TTC549 (cell line): ENCODE results near the gene ULK4.
"Not testable (repeated sequence)": the region's sequence is repeated elsewhere in the genome, so short reads cannot be mapped to it uniquely, and the experiment has no call there.

ENCODE experiments used
- FAIRE-seq: peaks from 2 replicates; lab custom pipeline; 2012; peaks lifted over from hg19 to GRCh38; lab: Jason Lieb, UNC

The ULK4 gene

GRCh38 chr3:41956574-41956973, 5.3 kb downstream of the ULK4 start:
- FAIRE-seq = no peak

- FAIRE-seq = no peak
Observed at GRCh38 chr3:41955192-41955591, 6.7 kb downstream of the ULK4 start.

DNA sequence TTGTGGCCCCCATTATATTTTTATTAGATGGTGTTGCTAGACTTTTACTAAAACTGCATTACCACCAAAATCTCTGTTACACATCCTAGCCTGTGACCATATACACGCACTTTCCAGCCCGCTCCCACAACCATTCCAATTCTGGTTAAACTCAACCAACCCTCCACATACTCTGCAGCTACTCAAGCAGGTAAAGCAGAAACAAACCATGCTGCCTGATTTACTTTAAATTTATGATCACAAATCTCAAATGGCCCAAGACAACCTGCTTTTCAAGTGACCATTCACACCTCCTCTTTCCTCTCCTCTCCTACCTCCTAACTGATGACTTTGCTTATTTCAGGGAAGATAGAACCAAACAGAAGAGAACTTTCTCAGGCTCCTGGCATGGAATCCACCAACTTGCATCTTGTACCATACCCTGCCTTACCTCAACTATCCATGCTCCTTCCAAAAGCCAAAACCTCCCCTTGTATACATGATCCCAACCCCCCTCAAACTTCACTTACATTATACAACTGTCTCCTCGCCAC, 18.5 kb downstream of the ULK4 start:
- FAIRE-seq = no peak

GRCh38 chr3:41940393-41940792, 21.5 kb downstream of the ULK4 start:
- no peak for FAIRE-seq

DNA sequence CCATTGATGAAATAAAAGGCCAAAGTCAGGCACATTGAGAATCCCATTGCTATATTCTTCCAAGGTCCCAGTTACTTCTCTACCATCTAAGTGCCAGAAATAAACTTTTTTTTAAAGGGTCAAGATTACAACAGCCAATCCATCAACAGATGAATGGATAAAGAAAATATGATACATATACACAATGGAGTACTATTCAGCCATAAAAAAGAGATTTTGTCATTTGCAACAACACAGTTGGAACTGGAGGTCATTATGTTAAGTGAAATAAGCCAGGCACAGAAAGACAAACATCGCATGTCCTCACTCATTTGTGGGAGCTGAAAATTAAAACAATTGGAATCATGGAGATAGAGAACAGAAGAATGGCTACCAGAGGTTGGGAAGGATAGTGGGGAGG, 25.5 kb downstream of the ULK4 start:
- no peak for FAIRE-seq

- no peak for FAIRE-seq
Observed at GRCh38 chr3:41933154-41933676, 28.7 kb downstream of the ULK4 start.

DNA sequence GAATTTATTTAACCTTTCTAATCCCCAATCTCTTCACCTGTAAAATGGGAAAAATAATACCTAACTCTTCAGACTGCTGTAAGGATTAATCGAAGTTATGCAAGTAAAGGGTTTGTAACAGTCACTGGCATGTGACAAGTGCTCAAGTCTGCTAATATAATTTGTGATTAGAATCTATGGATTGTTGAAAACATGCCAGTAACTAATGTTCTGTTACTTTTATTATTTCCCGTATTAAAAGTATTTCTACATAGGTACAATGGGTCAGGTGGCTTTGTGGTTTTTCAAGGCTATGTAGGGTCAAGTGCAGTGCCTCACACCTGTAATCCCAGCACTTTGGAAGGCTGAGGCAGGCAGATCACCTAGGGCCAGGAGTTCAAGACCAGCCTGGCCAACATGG, 29.4 kb downstream of the ULK4 start:
- FAIRE-seq = no peak

DNA sequence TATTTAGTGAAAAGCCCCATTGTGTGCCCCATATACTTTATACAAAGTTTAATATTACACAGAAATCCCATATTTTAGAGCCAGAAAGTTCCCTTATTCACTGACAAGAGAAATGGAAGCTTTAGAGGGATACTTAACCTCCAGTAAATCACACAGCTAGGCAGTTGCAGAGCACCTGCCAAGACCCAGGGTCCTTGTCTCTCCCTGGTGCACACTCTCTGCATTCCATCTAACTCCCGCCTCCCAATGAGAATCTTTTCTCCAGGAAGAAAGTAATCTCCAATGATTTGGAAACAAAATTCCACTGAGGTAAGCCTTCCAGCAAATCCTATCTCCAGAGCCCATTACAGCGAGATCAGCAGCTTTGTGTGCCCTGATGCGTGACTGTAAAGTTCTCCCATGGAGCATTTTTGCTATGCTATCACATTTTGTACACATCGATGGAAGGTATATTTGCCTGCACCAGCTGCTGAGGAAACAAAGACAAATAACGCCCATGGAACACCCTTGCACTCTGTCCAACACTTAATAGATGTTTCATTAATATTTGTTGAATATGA, 41.4 kb downstream of the ULK4 start:
- no peak for FAIRE-seq

- no peak for FAIRE-seq
Observed at GRCh38 chr3:41915353-41915752, 46.5 kb downstream of the ULK4 start.

- no peak for FAIRE-seq
Observed at GRCh38 chr3:41912280-41912679, 49.6 kb downstream of the ULK4 start.

- no peak for FAIRE-seq
Observed at GRCh38 chr3:41907330-41908073, 54.4 kb downstream of the ULK4 start.

DNA sequence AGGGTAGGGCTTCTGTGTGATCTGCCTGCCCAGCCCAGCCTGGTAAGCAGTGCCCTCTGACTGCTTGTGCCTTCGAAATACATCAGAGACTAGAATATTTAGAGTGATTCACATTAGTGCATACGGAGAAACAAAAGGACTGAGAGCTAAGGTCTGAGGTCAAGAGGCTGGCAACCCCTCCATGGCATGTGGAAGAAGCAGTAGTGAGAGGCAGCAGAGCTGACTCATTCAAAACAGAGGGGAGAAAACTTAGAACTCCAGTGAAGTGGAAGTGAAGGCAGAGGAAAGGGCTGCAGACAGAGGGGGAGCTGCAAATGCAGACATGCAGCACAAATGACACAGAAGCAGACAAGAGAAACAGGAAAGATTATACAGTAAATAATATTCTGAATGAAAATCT, 61.6 kb downstream of the ULK4 start:
- no peak for FAIRE-seq

DNA sequence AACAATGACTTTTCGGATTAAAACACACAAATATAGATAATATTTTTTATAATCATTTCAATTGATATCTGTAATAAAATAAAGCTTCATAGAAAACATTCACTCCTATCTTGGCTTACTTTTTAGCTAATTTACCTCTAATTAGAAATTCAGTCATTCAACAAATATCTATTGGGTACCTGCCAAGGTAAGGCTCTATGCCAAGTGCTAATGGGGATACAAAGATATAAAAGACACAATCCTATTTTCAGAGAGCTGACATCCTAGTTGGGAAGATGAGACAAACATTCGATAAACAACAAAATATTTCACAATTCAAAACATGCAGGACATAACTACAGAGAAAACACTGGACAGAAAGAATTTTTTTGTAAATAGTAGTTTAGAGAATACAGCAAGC, 63.3 kb downstream of the ULK4 start:
- FAIRE-seq = no peak

DNA sequence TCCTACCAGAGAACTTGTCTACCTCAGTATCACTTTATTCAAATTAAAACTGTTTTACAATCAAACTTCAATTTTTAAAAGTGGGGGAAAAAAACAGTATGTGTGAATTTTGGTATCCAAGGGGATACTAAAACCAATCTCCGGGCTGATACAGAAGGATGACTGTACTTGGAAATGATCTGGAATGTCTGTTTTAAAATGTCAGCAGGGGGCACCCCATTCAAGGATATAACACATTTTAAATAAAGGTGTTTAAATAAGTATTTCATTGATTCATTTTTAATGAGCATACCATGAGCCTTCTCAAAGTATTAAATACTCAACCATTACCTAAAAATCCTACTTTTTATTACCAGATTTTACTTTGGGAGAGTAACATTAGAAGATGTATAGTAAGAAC, 67.9 kb downstream of the ULK4 start:
- peak; percentile 81 for FAIRE-seq

DNA sequence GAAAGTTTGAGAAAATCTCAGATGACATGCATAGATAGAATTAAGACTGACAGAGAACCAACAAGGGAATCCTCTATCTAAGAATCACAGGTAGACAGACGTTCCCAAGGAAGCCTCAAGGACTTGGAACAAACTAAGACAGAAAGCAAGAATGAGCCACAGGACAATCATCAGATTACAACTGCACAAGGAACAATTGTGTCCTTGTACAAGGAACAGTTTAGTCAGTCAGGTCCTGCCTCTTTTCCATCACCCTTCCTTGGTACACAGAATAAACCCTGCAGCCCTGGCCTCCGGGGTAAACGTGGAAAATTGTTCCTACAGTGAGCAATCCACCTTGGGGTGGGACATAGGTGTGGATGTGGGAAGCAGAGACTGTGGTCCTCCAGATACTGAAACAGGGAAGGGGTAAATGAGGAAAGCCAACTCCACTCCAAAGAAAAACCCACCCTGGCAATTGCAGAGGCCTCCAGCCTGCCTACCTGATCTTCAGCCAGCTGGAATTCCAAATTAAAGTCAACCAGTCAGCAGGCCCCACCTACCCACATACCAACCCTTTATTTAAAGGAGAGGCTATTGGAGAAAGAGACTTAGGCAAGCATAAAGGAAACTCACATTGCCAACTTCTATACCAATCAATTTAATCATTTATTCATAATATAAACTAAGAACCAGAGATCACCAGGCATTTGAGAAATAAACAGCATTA, 73.4 kb downstream of the ULK4 start:
- FAIRE-seq = no peak

DNA sequence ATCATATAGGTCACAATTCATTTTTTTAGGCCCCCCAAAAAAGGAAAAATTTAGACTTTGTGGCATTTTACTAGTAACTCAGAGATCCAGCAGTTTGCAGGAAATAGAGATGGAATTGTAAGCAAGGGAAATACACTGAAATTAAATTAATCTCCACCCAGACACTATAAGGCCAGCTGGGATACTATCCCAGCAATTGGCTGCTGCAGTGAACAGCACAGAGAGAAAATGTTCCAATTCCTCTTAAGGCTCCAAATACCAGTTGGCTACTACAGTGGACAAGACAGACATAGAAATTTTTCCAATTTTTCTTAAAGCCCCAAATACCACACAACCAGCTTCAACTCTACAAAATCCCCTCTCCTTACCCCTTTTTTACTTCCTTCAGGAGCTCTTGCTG, 78.9 kb downstream of the ULK4 start:
- FAIRE-seq = no peak

GRCh38 chr3:41881233-41881821, 80.6 kb downstream of the ULK4 start:
- peak; percentile 97 for FAIRE-seq

GRCh38 chr3:41880387-41880786, 81.5 kb downstream of the ULK4 start:
- FAIRE-seq = no peak

GRCh38 chr3:41877741-41878140, 84.2 kb downstream of the ULK4 start:
- not testable (repeated sequence) for FAIRE-seq

DNA sequence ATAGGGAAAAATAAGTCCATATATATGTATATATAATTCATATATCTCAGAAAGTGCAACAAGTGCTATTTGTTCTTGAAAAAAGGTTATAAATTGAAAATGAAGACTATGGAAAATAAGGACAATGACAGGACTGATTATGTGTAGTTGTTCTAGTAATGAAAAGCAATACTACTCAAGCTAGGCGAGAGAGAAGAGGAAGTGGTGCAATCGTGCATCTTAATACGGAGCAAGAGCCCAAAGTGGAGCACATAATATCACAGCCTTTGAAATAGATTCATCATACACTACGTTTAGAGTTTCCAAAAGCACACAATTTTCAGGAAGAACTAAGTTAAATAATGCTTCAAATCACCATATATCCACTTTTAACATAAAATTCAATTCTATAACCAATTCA, 87.9 kb downstream of the ULK4 start:
- FAIRE-seq = no peak

DNA sequence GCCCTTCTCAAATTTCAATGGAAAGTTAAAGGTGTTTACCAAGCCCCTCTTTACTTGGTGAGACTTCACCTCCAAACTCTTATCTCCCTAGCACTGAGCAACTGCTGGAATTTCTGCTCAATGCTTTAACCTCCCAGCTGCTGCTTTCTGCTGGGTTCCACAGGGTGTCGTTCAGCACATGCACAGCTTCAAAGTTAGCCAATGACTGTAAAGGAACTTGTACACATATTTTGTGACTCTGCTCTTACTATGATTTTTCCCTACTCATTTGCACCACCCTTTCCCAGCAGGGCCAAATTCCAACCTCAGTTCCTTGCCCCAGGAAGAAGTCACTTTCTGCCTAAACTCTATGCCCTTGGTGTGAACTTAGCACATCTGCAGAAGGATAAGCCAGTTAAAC, 89.7 kb downstream of the ULK4 start:
- no peak for FAIRE-seq

- no peak for FAIRE-seq
Observed at GRCh38 chr3:41867533-41867932, 94.4 kb downstream of the ULK4 start.

GRCh38 chr3:41866298-41866697, 95.6 kb downstream of the ULK4 start:
- no peak for FAIRE-seq
